Measurements from ENCODE around the gene KRTAP19-4.
"Not testable (repeated sequence)": the region's sequence is repeated elsewhere in the genome, so short reads cannot be mapped to it uniquely, and the experiment has no call there.

Gene KRTAP19-4

DNA sequence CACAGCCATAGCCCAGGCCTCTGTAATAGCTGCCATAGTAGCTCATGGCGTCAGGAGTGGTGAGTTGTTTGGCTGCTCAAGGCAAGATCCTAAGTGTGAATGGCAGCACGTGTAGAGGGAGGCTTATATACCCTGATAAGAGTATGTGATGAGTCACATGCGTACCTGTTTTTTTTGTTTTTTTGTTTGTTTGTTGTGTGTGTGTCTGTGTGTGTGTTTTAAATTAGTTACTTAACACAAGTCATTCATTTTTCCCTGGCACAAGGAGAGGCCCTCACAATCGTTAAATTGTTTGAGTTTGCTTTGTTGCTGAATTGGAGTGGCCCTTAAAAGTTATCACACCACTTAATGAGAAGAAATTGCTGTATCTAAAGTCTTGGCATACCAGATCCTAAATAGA is at the start of gene KRTAP19-4:
Gene KRTAP19-4 (minus strand): TSS at position 101 of the 400 bp plus-strand sequence. CDS start 55 bp downstream, at position 46.
- no peak for DNase-seq (ENCODE audit: low read depth)
- no peak within 1 kb of the TSS for H3K4me3 ChIP-seq (ENCODE audit: low read depth, low read length)

DNA sequence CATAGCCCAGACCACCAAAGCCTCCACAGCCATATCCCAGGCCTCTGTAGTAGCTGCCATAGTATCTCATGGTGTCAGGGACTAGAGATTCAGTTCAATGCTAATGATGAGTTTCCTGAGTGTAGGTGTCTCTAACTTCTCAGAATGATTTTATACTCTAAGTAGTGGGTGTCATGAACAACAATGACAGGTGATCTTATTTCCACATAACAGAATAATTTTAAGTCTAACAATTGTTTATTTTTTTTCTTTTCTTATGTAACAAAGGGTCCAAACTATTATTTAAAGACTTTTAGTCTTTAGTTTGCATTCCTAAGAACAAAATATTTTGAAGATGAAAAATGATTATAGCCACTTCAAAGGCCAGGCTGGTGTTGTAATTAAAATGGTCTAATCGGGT is 44.8 kb upstream of the KRTAP19-4 start, which contains the start of gene KRTAP19-6:
Gene KRTAP19-6 (minus strand): TSS at position 101 of the 400 bp plus-strand sequence. CDS start 31 bp downstream, at position 70.
- H3K4me3 ChIP-seq (ENCODE audit: low read depth, low read length) = no peak within 1 kb of the TSS
- DNase-seq (ENCODE audit: low read depth) = no peak

GRCh38 chr21:30518876-30519275 is 21.9 kb upstream of the KRTAP19-4 start:
- no peak overlapping the region for H3K4me3 ChIP-seq (ENCODE audit: low read depth, low read length)
- no peak for DNase-seq (ENCODE audit: low read depth)

- no peak overlapping the region for H3K4me3 ChIP-seq (ENCODE audit: low read depth, low read length)
- no peak for DNase-seq (ENCODE audit: low read depth)
Observed at GRCh38 chr21:30515681-30516080, 18.7 kb upstream of the KRTAP19-4 start.

DNA sequence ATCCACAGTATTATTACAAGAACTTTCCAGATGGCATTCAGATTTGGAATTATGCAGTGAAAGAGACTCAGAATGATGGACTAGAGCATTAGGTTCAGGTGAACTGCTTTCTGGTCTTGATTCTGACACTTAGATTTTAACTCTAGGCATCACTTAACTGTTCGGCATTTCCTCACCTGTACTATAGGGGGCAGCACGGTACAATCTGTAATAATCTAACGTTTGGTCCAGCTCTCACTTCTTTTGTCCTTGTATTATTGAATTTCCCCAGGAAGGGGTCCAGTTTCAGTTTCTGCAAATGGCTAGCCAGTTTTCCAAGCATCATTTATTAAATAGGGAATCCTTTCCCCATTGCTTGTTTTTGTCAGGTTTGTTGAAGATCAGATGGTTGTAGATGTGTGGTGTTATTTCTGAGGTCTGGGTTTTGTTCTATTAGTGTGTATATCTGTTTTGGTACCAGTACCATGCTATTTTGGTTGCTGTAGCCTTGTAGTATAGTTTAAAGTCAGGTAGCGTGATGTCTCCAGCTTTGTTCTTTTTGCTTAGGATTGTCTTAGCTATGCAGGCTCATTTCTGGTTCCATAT is 8.7 kb upstream of the KRTAP19-4 start:
- not testable (repeated sequence) for DNase-seq (ENCODE audit: low read depth); H3K4me3 ChIP-seq (ENCODE audit: low read depth, low read length)

DNA sequence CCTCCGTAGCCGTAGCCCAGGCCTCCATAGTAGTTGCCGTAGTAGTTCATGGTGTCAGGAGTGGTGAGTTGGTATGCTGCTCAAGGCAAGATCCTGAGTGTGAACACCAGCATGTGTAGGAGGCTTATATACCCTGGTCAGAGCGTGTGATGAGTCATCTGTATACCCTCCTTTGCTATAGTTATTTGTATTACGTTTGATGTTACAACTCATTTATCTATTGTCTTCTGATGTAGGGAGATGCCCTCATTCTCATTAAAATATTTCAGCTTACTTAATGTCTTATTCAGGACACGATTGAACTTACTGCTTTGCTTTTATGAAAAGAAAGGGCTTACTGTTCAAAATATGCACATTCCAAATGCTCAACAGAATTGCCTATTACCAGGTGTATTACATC is 5.1 kb upstream of the KRTAP19-4 start, which contains the start of gene KRTAP19-5:
Gene KRTAP19-5 (minus strand): TSS at position 101 of the 400 bp plus-strand sequence. CDS start 51 bp downstream, at position 50.
- no peak for DNase-seq (ENCODE audit: low read depth)
- no peak within 1 kb of the TSS for H3K4me3 ChIP-seq (ENCODE audit: low read depth, low read length)

- DNase-seq (ENCODE audit: low read depth) = no peak
- no peak within 1 kb of the TSS for H3K4me3 ChIP-seq (ENCODE audit: low read depth, low read length)
Observed at GRCh38 chr21:30491963-30492428, 5.0 kb downstream of the KRTAP19-4 start, which contains the start of gene KRTAP19-3. Gene KRTAP19-3 (minus strand): TSS chr21:30492013. CDS start chr21:30491957, 56 bp downstream.

- H3K4me3 ChIP-seq (ENCODE audit: low read depth, low read length) = no peak within 1 kb of the TSS
- DNase-seq (ENCODE audit: low read depth) = no peak
Observed at GRCh38 chr21:30487336-30487735, 9.6 kb downstream of the KRTAP19-4 start, which contains the start of gene KRTAP19-2. Gene KRTAP19-2 (minus strand): TSS chr21:30487436. CDS start chr21:30487348, 88 bp downstream.

GRCh38 chr21:30486180-30486579 is 10.8 kb downstream of the KRTAP19-4 start:
- DNase-seq (ENCODE audit: low read depth) = no peak
- H3K4me3 ChIP-seq (ENCODE audit: low read depth, low read length) = no peak overlapping the region

- H3K4me3 ChIP-seq (ENCODE audit: low read depth, low read length) = no peak overlapping the region
- DNase-seq (ENCODE audit: low read depth) = no peak
Observed at GRCh38 chr21:30482130-30482529, 14.8 kb downstream of the KRTAP19-4 start.

DNA sequence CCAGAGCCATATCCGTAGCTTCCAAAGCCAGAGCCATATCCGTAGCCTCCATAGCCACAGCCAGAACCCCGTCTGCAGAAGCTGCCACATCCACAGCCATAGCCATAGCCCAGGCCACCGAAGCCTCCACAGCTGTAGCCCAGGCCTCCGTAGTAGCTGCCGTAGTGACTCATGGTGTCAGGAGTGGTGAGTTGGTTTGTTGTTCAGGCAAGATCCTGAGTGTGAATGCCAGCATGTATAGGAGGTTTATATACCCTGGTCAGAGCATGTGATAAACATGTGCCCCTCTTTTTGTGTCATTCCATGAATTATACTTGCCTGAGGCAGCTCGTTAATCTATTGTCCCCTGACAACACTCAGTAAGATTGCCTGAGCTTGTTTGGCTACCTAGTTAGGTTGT is 16.8 kb downstream of the KRTAP19-4 start, which contains the start of gene KRTAP19-1:
Gene KRTAP19-1 (minus strand): TSS at position 223 of the 400 bp plus-strand sequence. CDS start 50 bp downstream, at position 173.
- DNase-seq (ENCODE audit: low read depth) = no peak

DNA sequence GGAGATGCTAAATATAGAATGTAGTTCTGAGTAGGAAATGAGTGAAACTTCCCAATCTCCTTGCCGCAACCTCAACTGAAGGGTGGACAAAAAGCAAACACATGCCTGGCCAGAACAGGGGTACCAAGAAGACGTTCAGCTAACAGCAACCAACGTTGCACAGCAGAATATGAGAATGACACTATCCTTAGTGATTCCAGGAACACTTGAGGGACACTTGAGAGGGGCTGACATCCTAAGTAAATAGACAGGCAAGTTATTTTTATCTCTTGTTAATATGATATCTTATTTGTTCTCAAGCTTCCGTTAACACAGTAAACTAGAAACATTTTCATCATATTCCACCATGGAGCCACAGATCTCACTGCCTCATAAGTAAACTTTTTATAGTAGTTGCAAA is 17.7 kb downstream of the KRTAP19-4 start:
- no peak overlapping the region for H3K4me3 ChIP-seq (ENCODE audit: low read depth, low read length)
- DNase-seq (ENCODE audit: low read depth) = no peak

More for the DNA sequence above, 16.8 kb downstream of the KRTAP19-4 start, which contains the start of gene KRTAP19-1:
- H3K4me3 ChIP-seq (ENCODE audit: low read depth, low read length) = no peak within 1 kb of the TSS

DNA sequence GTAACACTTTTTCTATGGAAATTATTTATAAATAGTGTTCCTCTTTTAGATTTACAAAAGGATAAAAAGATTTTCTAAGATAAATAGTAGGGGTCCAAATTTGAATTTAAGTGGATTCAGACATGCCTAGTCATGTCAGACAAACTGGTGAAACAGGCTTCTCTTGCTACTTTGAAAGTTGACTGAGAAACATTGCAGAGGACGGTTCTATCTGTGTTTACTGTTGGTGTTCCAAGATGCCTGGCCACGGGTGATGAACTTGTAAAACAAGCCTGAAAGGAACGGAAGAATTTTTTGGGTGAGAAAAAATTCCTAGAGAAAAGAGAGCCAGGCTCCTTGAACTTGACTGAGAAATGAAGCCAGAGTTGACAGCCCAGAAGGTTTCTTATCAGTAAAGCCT is 19.0 kb downstream of the KRTAP19-4 start:
- DNase-seq (ENCODE audit: low read depth) = no peak
- no peak overlapping the region for H3K4me3 ChIP-seq (ENCODE audit: low read depth, low read length)

GRCh38 chr21:30468900-30469714 is 27.9 kb downstream of the KRTAP19-4 start:
- DNase-seq (ENCODE audit: low read depth) = no peak
- H3K4me3 ChIP-seq (ENCODE audit: low read depth, low read length) = no peak overlapping the region

DNA sequence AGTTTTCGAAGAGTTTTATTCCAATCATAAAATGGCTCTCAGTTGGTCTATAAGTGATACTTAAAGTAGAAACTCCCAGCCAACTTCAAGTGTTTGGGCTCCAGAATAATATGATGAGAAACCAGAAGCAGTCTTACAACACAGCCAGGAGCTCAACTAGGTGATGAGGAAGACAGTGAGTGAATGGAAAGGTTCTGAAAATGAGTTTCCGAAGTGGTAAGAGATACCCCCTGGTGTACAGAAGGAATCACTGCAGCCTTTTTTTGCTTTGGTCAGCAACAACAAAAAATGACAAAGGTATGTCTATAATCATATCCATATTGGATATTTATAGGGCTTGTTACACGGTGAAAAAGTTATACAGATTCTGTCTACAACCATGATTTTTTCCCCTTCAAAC is 33.3 kb downstream of the KRTAP19-4 start:
- no peak overlapping the region for H3K4me3 ChIP-seq (ENCODE audit: low read depth, low read length)
- DNase-seq (ENCODE audit: low read depth) = no peak

DNA sequence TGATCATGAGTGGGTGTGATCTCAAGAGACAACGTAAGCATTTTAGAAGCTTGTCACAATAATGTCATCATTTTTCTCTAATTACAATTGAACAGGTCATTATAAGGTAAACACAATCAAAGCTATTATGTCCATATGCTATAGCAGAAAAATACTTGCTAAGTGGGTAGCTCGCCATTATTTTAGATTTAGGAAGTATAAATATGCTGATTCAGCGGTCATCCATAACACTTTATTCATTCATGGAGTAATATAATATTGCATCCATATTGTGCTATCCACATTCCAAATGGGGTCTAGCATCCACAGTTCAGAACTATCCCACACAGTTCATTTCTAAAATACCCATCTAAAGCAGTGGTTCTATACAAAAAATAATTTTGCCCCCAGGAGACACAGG is 48.5 kb downstream of the KRTAP19-4 start:
- no peak overlapping the region for H3K4me3 ChIP-seq (ENCODE audit: low read depth, low read length)

DNA sequence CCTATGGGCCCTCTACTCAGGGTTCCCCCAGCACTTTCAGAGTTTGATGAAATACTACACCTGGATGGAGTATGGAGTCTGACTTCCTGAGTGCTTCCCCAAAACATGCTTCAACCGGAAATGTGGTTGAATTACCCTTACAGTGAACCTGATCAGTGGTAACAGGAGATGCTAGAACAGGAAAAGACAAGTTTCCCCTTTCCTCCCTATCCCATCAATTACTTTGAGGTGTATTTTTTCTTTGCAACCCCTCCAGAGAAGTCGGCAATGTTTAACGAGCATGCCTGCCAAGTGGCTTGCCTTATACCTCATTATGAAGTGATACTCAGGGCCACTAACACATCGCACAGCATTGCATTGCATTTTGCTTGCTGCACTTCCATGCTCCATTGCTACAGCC is 49.9 kb downstream of the KRTAP19-4 start:
- no peak for DNase-seq (ENCODE audit: low read depth)
- no peak overlapping the region for H3K4me3 ChIP-seq (ENCODE audit: low read depth, low read length)

More for the DNA sequence above, 48.5 kb downstream of the KRTAP19-4 start:
- DNase-seq (ENCODE audit: low read depth) = no peak

Data from skeletal muscle cell (primary cell).